Lower leg skin (tissue), 4 donors: Measurements from ENCODE around the gene SVEP1. TPM values are rescaled to one million over a fixed set of nuclear protein-coding genes. Genes with fewer than 3 reads are reported as not detected.
"Not testable (repeated sequence)": the region's sequence is repeated elsewhere in the genome, so short reads cannot be mapped to it uniquely, and the experiment has no call there.

ENCODE experiments used
- DNase-seq, 2 donors: peaks; one replicate each; pipeline ENCODE4 v3.0.0-alpha.2; 2019; ENCODE audit warnings: low spot score in 2 of 2
- H3K4me3 ChIP-seq: fragments of 200-600 bp; sonication (generic); 2 replicates; pipeline ENCODE4 v1.5.1; 2017; ENCODE audit warnings: mild to moderate bottlenecking, low read depth; ENCODE audit not compliant: poor library complexity, severe bottlenecking
- POLR2A ChIP-seq, 2 donors: fragments of 450-650 bp; IDR thresholded peaks; one replicate each; pipeline ENCODE4 v1.6.1; 2016 to 2017; ENCODE audit warnings: antibody characterized with exemption in 2 of 2, mild to moderate bottlenecking in 1 of 2, moderate library complexity in 1 of 2
- WGBS, 2 donors: methylation state at CpG; one replicate each; pipeline ENCODE4 v1.1.5; 2018; 5-methylcytosine and 5-hydroxymethylcytosine counted together
- intact Hi-C: fragments of 100-400 bp; cut with DNase I; formaldehyde crosslinking; loops from one replicate; pipeline ENCODE4 v1.15.0; 2023; ENCODE audit warnings: low total_unique reads
- total RNA-seq, 4 donors: library from RNA; depleted of rRNA; stranded (reverse); fragments of >200 nt; gene quantifications; one replicate each; pipeline ENCODE4 v1.1.0, GENCODE V29; 2016
- TF ChIP-seq, protein P1 (sequence below), 3 donors: fragments of 450-650 bp; IDR thresholded peaks; one replicate each; pipeline ENCODE4 v1.5.1; 2016; ENCODE audit warnings: antibody characterized with exemption in 3 of 3, mild to moderate bottlenecking in 3 of 3, moderate library complexity in 2 of 3

SVEP1 gene
- total RNA-seq, 4 donors from 2014 or later = 11.1 to 39.0 (median 14.7) TPM

- no peak overlapping the region for H3K4me3 ChIP-seq
- TF ChIP-seq, protein P1, sequence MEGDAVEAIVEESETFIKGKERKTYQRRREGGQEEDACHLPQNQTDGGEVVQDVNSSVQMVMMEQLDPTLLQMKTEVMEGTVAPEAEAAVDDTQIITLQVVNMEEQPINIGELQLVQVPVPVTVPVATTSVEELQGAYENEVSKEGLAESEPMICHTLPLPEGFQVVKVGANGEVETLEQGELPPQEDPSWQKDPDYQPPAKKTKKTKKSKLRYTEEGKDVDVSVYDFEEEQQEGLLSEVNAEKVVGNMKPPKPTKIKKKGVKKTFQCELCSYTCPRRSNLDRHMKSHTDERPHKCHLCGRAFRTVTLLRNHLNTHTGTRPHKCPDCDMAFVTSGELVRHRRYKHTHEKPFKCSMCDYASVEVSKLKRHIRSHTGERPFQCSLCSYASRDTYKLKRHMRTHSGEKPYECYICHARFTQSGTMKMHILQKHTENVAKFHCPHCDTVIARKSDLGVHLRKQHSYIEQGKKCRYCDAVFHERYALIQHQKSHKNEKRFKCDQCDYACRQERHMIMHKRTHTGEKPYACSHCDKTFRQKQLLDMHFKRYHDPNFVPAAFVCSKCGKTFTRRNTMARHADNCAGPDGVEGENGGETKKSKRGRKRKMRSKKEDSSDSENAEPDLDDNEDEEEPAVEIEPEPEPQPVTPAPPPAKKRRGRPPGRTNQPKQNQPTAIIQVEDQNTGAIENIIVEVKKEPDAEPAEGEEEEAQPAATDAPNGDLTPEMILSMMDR (IDR thresholded peaks at IDR 0.05) = no peak
- TF ChIP-seq POLR2A (IDR thresholded peaks at IDR 0.05) = no peak
- DNase-seq = no peak
- intact Hi-C loops = loop anchor here (5.0 kb wide), 1 partner anchor 723 kb away; no protein-coding TSS in a partner anchor
These were observed 40.3 kb upstream of the SVEP1 start for GRCh38 chr9:110619831-110620230.

- no peak for DNase-seq
- intact Hi-C loops = loop anchor here (5.0 kb wide), 1 partner anchor 718 kb away; no protein-coding TSS in a partner anchor
- H3K4me3 ChIP-seq = no peak overlapping the region
- 76% methylated on average over 4 of the region's 4 CpGs for WGBS, 2 donors
- TF ChIP-seq, protein P1 (IDR thresholded peaks at IDR 0.05) = no peak
- TF ChIP-seq POLR2A (IDR thresholded peaks at IDR 0.05) = no peak
These were observed 36.0 kb upstream of the SVEP1 start for GRCh38 chr9:110615498-110615897.

GRCh38 chr9:110614576-110614975 is 35.0 kb upstream of the SVEP1 start:
- intact Hi-C loops, DNase-seq, H3K4me3 ChIP-seq: not testable (repeated sequence)
- 68 to 71% methylated on average over 8 of the region's 8 CpGs for WGBS, 2 donors

GRCh38 chr9:110606179-110606790 is 26.7 kb upstream of the SVEP1 start:
- WGBS, 2 donors = 70 to 72% methylated on average over 9 of the region's 9 CpGs
- H3K4me3 ChIP-seq = no peak overlapping the region
- no peak for TF ChIP-seq POLR2A (IDR thresholded peaks at IDR 0.05)
- TF ChIP-seq, protein P1 (IDR thresholded peaks at IDR 0.05) = no peak
- intact Hi-C loops = no loop called here
- no peak for DNase-seq

- TF ChIP-seq, protein P1 (IDR thresholded peaks at IDR 0.05) = no peak
- TF ChIP-seq POLR2A (IDR thresholded peaks at IDR 0.05) = no peak
- no peak overlapping the region for H3K4me3 ChIP-seq
- 60 to 63% methylated on average over 4 of the region's 4 CpGs for WGBS, 2 donors
- intact Hi-C loops = no loop called here
- DNase-seq = no peak
These were observed 26.0 kb upstream of the SVEP1 start for GRCh38 chr9:110605565-110605964.

DNA sequence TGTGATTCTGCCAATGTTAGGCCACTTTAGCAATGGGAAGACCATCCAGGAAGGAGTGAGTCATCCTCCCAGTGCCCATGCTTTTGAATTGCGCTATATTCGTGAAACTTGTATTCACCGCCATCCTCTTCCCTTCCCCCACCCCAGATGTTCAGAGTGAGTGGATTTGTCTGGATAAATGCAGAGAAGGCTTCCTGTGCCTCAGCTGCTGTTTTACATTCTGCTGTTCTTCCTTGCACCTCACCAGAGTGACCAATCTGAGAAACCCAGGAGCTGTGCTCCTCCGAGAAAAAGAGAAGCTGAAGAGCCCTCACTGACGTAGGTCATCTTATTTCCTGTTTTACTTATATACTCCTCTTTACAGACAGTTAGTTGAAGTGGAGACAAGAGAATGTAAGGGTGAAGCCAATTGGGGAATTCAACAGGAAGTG is 24.6 kb upstream of the SVEP1 start:
- no peak for DNase-seq
- 76 to 79% methylated on average over 5 of the region's 5 CpGs for WGBS, 2 donors
- no peak overlapping the region for H3K4me3 ChIP-seq
- TF ChIP-seq POLR2A (IDR thresholded peaks at IDR 0.05) = no peak
- TF ChIP-seq, protein P1 (IDR thresholded peaks at IDR 0.05) = no peak
- intact Hi-C loops = no loop called here
